OCI-LY7 (cell line): Measurements from ENCODE around the gene TMPRSS9. TPM values are rescaled to one million over a fixed set of nuclear protein-coding genes. Genes with fewer than 3 reads are reported as not detected.

ENCODE experiments used
- BruUV-seq: library from RNA; stranded (reverse); fragments of 400-500 nt; replicated peaks from 2 replicates; lab custom pipeline; 2021; lab: Mats Ljungman, UMichigan
- CTCF ChIA-PET: fragments of 300-600 bp; sonication (Branson Sonifier 250); formaldehyde crosslinking; loops from one replicate; lab custom pipeline; 2022; ENCODE audit warnings: antibody characterized with exemption; ENCODE audit not compliant: unreplicated experiment; lab: Charles Lee
- POLR2A ChIA-PET: fragments of 300-600 bp; sonication (Branson Sonifier 250); formaldehyde crosslinking; loops from one replicate; lab custom pipeline; 2022; ENCODE audit warnings: antibody characterized with exemption; lab: Charles Lee
- DNase-seq: peaks from one replicate; pipeline ENCODE4 v3.0.0-alpha.2; 2015; ENCODE audit warnings: low spot score
- H2AFZ ChIP-seq: fragments of 200-600 bp; sonication (generic), shearing (Covaris generic); 2 replicates; pipeline ENCODE4 v1.6.1; 2014; ENCODE audit warnings: mild to moderate bottlenecking, antibody characterized with exemption, low read length, moderate library complexity
- H3K27ac ChIP-seq: fragments of 200-600 bp; sonication (generic); 2 replicates; pipeline ENCODE4 v1.5.1; 2014; ENCODE audit warnings: mixed run types, low read depth, mild to moderate bottlenecking, moderate library complexity, low read length, inconsistent platforms; ENCODE audit not compliant: poor library complexity, severe bottlenecking
- H3K36me3 ChIP-seq: fragments of 200-600 bp; sonication (generic); 2 replicates; pipeline ENCODE4 v1.6.1; 2014; ENCODE audit warnings: mild to moderate bottlenecking, antibody characterized with exemption, low read length, moderate library complexity, mixed read lengths; ENCODE audit not compliant: insufficient read depth
- H3K4me1 ChIP-seq: fragments of 200-600 bp; sonication (generic); 2 replicates; pipeline ENCODE4 v1.5.1; 2014; ENCODE audit warnings: mild to moderate bottlenecking, low read length; ENCODE audit not compliant: insufficient read depth, poor library complexity, severe bottlenecking
- H3K4me2 ChIP-seq: fragments of 200-600 bp; sonication (generic); 2 replicates; pipeline ENCODE4 v1.6.1; 2014; ENCODE audit warnings: mild to moderate bottlenecking, low read length
- H3K4me3 ChIP-seq: fragments of 200-600 bp; sonication (generic); 2 replicates; pipeline ENCODE4 v1.5.1; 2014; ENCODE audit warnings: mild to moderate bottlenecking, low read depth, low read length; ENCODE audit not compliant: poor library complexity, severe bottlenecking
- H3K79me2 ChIP-seq: fragments of 200-600 bp; sonication (generic); 2 replicates; pipeline ENCODE4 v1.6.1; 2016; ENCODE audit warnings: low read depth, mild to moderate bottlenecking, low read length, moderate library complexity, mixed read lengths; ENCODE audit not compliant: insufficient read depth
- H3K9me2 ChIP-seq: fragments of 200-600 bp; sonication (generic); 2 replicates; pipeline ENCODE4 v1.6.1; 2016; ENCODE audit warnings: mild to moderate bottlenecking, low read length, mixed read lengths; ENCODE audit not compliant: insufficient read depth
- H3K9me3 ChIP-seq: fragments of 200-600 bp; sonication (generic); 2 replicates; pipeline ENCODE4 v1.6.1; 2014; ENCODE audit warnings: mild to moderate bottlenecking, mixed run types, low read length, mixed read lengths
- H4K20me1 ChIP-seq: fragments of 200-600 bp; sonication (generic); 2 replicates; pipeline ENCODE4 v1.6.1; 2014; ENCODE audit warnings: mild to moderate bottlenecking, antibody characterized with exemption, low read length, moderate library complexity, mixed read lengths; ENCODE audit not compliant: insufficient read depth
- CTCF ChIP-seq: fragments of 200-600 bp; sonication (generic); conservative IDR thresholded peaks from 2 replicates; pipeline ENCODE4 v1.5.1; 2014; ENCODE audit warnings: mild to moderate bottlenecking, antibody characterized with exemption, low read length, moderate library complexity, mixed read lengths
- EZH2phosphoT487 ChIP-seq: fragments of 200-600 bp; sonication (generic); IDR thresholded peaks from 2 replicates; pipeline ENCODE4 v1.6.1; 2018; ENCODE audit warnings: low read depth, borderline replicate concordance, mild to moderate bottlenecking, mixed run types, antibody characterized with exemption, low read length, moderate library complexity, mixed read lengths
- intact Hi-C: fragments of 100-400 bp; cut with micrococcal nuclease; formaldehyde crosslinking; loops from one replicate; pipeline ENCODE4 v1.10.0; 2022; ENCODE audit not compliant: unreplicated experiment
- total RNA-seq, 2 experiments: library from RNA; depleted of rRNA in 1 of 2; stranded (reverse); fragments of >200 nt in 1 of 2; shearing (Covaris generic) in 1 of 2; gene quantifications; 2 replicates each; pipeline ENCODE4 v1.2.3, GENCODE V29; 2014 to 2022

Gene TMPRSS9
- total RNA-seq, 2 experiments from 2014 or later = 0.44 TPM; not detected in 1

- Histone ChIP-seq H3K4me1 (peaks cover 21% of the 10 kb centered on the region), H3K4me2 (peak within 1 kb of the TSS; percentile 89), H3K79me2 (peaks cover 21% of the 10 kb centered on the region), H4K20me1 (0 out of 2 replicates have a peak, but pooled peaks cover 8% of the 10 kb centered on the region), H3K9me3 (no peaks in the 10 kb centered on the region), H3K36me3 (peaks cover 66% of the 10 kb centered on the region), H3K27ac (peak within 1 kb of the TSS; percentile 75), H2AFZ (peak within 1 kb of the TSS; percentile 76), H3K9me2 (no peaks in the 10 kb centered on the region), H3K4me3 (peak within 1 kb of the TSS; percentile 99)
- peak; percentile 99 for DNase-seq
- ChIA-PET CTCF (no interaction called here), POLR2A (interaction anchor here (0.6 to 1.5 kb wide), 3 partner anchors 26 to 280 kb away, joined by 3 to 9 read pairs (median 4); no protein-coding TSS in a partner anchor)
- intact Hi-C loops = loop anchor here (1.0 kb wide), 1 partner anchor 48 kb away; no protein-coding TSS in a partner anchor
- TF ChIP-seq EZH2phosphoT487 (no peak), CTCF (no peak)
- no TSS peak for BruUV-seq
These were observed 67.6 kb downstream of the TMPRSS9 start, which contains the start of gene TIMM13 for GRCh38 chr19:2427429-2428320. Gene TIMM13 (minus strand): TSS chr19:2427586. CDS start chr19:2427533, 53 bp downstream.

GRCh38 chr19:2428321-2428690 lies 68.2 kb downstream of the TMPRSS9 start:
- H2AFZ ChIP-seq = no peak overlapping the region
- peak overlapping the region; percentile 75 for H3K27ac ChIP-seq
- POLR2A ChIA-PET = interaction anchor here (1.0 to 1.5 kb wide), 2 partner anchors 26 to 39 kb away, joined by 4 to 9 read pairs; no protein-coding TSS in a partner anchor
- no peak for TF ChIP-seq CTCF
- peak overlapping the region; percentile 89 for H3K4me2 ChIP-seq
- CTCF ChIA-PET = no interaction called here
- H3K9me3 ChIP-seq = no peaks in the 10 kb centered on the region
- H3K79me2 ChIP-seq = peaks cover 21% of the 10 kb centered on the region
- 0 out of 2 replicates have a peak, but pooled peaks cover 8% of the 10 kb centered on the region for H4K20me1 ChIP-seq
- BruUV-seq = TSS peak; percentile 74
- H3K4me3 ChIP-seq = no peak overlapping the region
- H3K9me2 ChIP-seq = no peaks in the 10 kb centered on the region
- intact Hi-C loops = no loop called here
- H3K36me3 ChIP-seq = peaks cover 61% of the 10 kb centered on the region
- peaks cover 21% of the 10 kb centered on the region for H3K4me1 ChIP-seq
- DNase-seq = no peak
